NCI-H82 (cell line): ENCODE data around the gene ABCF1.
A peak's percentile ranks its signal among the peaks of the same experiment; 100 is the strongest.
"Not testable (repeated sequence)": the region's sequence is repeated elsewhere in the genome, so short reads cannot be mapped to it uniquely, and the experiment has no call there.

Experiments used
- DNase-seq: peaks from one replicate; lab custom pipeline; 2025; lab: John Stamatoyannopoulos, UW

Gene ABCF1

DNA sequence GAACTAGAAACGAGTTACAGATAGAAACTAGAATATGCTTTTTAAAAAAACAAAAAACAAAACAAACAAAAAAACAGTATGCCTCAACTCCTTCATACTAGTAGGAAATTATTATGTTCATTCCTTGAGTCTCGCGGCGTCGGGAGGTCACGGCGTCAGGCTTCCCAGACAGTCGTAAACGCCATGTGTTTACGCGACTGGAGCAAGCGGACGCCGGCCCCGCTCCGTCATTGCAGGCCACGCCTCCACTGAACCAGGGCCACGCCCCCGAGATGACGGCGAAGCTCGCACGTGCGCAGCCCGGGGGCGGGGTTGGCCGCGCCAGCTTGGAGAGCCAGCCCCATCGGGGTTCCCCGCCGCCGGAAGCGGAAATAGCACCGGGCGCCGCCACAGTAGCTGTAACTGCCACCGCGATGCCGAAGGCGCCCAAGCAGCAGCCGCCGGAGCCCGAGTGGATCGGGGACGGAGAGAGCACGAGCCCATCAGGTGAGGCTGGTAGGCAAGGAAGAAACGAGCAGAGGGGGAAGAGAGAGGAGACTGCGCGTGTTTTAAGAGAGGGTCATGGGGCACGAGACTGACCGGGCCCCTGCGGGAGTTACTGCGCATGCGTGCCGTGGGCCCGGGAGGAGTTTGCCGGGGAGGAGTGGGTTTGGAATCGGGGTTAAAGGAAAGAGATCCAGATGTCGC, at the start of gene ABCF1:
Gene ABCF1 (plus strand): TSS at position 368 of the 687 bp plus-strand sequence. CDS start 46 bp downstream, at position 414.
- DNase-seq: peak; percentile 98

DNA sequence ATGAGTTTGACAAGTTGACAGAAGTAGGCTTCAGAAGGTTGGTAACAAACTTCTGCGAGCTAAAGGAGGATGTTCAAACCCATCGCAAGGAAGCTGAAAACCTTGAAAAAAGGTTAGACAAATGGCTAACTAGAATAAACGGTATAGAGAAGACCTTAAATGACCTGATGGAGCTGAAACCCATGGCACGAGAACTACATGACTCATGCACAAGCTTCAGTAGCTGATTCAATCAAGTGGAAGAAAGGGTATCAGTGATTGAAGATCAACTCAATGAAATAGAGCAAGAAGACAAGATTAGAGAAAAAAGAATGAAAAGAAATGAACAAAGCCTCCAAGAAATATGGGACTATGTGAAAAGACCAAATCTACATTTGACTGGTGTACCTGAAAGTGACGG, 49.3 kb upstream of the ABCF1 start:
- not testable (repeated sequence) for DNase-seq

DNA sequence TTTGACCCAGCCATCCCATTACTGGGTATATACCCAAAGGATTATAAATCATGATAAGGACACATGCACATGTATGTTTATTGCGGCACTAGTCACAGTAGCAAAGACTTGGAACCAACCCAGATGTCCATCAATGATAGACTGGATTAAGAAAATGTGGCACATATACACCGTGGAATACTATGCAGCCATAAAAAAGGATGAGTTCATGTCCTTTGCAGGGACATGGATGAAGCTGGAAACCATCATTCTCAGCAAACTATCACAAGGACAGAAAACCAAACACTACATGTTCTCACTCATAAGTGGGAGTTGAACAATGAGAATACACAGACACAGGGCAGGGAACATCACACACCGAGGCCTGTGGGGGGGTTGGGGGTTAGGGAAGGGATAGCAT, 44.8 kb upstream of the ABCF1 start:
- DNase-seq: not testable (repeated sequence)

DNA sequence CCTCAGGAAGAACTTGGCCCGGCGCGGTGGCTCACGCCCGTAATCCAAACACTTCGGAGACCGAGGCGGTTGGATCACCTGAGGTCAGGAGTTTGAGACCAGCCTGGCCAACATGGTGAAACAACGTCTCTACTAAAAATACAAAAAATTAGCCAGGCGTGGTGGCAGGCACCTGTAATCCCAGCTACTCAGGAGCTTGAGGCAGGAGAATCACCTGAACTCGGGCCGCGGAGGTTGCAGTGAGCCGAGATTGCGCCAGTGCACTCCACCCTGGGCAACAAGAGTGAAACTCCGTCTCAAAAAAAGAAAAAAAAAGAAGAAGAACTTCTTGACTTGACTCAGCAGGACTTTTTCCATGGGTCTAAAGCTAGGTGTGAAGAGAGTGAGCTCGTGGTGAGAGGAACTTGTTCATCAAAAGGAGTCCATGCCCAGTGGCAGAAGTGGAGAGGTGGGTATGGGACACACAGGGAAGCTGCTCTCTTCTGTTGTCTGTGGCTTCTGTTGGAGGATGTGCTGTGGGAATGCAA, 41.8 kb upstream of the ABCF1 start:
- not testable (repeated sequence) for DNase-seq

DNA sequence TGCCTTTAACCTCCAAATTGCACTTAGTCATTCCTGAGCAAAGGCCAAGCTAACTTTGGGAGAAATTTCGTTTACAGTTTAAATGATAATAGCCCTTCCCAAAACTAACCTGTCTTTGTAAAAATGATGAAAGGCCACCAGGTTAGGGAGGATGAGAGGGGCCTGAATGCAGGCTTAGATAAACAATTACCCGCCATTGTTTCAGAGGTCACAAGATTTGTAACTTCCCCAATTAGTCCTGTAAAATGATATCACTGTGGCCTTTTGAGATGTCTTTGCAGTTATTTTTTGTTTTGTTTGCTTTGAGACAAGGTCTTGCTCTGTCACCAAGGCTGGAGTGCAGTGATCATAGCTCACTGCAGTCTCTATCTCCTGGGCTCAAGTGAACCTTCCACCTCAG, 41.2 kb upstream of the ABCF1 start:
- DNase-seq: no peak

DNA sequence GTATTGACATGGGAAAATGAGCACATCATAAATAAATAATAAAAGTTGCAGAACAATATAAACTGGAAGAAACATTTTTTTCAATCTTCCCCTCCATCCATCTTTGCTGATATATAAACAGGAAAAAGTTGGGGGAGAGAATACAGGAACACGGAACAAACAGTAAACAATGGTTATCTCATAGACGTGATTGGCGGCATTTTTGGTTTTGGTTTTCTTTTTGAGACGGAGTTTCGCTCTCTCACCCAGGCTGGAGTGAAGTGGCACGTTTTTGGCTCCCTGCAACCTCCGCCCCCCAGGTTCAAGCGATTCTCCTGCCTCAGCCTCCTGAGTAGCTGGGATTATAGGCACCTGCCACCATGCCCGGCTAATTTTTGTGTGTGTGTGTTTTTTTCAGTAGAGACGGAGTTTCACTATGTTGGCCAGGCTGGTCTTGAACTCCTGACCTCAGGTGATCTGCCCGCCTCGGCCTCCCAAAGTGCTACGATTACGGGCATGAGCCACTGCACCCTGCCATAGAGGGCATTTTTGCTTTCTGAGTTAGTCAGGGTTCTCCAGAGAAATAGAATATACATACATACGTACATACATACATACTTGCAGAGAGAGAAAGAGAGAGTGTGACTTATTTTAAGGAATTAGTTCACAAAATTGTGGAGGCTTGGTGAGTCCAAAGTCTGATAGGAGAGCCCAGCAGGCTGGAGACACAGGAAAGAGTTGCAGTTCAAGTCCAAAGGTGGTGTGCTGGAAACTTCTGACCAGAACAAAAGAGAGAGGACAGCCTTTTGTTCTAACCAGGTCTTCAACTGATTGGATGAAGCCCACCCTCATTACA, 37.6 kb upstream of the ABCF1 start:
- no peak for DNase-seq

DNA sequence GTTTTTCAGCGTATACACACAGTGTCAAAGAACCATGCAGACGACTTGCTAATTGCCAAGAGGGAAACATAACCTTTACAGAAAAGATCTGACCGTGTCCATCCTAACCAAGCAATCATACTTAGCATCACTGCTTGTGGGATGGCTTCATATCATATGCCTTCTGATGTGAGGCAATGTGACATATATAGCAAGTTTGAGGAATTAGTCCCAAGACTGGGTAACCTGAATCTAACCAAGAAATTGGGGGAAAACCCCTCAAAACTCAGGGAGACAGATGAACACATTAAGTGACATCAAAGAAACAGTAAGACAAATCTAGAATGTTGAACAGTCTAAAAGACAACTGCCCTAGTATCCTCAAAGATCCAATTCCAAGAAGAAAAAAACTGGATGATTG, 33.3 kb upstream of the ABCF1 start:
- DNase-seq: no peak

DNA sequence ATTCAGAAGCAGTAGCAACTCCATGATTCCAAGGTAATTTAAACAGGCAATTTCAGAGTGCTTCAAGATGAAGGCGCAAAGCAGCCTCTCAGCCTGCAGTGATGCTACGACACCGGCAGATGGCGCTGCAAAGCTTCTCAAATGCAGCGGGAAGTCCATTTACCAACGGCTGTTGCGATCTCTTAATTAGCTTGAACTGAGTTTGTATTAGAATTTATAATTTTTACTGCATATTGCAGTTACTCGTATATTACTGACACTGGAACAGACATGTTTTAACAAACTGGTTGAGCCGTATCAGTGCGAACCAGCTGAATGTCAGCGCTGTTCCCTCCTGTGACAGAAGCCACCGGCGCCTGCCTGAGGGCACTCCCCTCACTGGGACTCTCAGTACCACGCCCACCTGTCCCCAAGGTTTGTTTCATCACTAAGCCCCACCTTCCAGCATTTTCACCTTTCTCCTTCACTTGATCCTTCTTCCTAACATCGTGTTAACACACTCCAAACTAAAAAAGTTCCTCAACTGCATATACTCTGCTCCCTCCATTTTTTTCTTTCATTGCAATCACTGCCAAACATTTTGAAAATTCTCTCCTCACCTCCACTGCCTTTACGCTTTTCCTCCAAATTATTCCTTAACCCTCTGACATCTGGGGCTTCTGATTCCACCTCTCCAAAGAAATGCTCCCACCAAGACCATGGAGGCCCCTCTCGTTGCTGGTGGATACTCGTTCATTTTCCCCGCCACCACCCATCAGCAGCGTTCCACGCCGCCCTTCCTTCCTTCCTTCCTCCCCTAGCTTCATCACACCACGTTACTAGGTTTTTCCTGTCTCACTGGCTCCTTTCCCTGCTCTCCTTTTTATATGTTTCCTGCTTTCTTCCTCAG, 29.5 kb upstream of the ABCF1 start:
- peak; percentile 88 for DNase-seq

DNA sequence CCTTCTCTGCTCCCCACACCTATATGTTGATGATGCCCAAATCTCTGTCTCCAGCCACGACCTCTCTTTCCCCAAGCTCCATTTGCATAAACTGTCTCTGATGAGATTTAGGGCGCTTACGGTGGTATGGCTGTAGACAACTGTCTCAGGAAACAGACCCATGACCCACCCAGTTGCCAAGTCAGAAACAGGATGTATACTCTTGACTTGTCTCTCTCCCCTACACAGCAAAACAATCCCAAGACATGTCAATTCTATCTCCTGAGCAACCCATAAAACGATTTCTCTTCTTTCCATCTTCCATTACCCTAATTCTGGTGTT, 28.9 kb upstream of the ABCF1 start:
- DNase-seq: peak; percentile 32

DNA sequence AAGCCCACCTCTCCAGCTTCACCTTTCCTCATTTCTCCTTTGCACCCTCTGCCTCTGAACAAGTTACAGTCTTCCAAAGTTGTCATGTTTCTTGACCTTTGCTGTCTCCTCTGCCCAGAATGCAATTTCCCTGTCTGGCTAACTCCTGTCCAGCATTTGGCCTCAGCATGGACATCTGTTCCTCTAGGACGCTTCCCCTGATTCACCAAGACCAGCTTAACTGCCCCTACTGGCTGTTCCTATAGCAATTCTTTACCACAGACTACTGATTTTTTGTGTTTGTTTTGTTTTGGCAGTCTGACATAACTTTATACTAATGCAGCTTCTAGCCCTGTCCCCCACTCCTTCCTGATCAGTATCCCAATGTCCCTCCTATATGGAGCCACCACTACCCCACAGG, 28.3 kb upstream of the ABCF1 start:
- no peak for DNase-seq

DNA sequence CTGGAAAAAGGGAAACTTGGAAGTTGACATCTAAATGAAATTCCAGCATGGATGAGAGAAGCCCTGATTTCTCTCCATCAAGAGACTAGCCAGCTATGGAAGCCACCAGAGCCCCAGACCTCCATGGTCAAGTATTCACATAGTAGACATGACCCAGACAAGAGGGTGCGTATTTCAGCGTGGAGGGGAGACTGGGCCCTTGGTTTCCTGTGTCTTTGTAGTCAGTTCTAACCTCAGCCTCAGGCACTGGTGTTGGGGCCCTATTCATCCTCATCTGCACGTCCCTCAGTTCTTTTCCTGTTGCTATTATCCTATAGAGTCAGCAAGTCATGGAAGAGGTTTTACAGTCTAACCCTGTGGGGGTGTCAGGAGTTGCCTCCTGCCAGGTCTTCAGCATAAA, 27.4 kb upstream of the ABCF1 start:
- DNase-seq: no peak

DNA sequence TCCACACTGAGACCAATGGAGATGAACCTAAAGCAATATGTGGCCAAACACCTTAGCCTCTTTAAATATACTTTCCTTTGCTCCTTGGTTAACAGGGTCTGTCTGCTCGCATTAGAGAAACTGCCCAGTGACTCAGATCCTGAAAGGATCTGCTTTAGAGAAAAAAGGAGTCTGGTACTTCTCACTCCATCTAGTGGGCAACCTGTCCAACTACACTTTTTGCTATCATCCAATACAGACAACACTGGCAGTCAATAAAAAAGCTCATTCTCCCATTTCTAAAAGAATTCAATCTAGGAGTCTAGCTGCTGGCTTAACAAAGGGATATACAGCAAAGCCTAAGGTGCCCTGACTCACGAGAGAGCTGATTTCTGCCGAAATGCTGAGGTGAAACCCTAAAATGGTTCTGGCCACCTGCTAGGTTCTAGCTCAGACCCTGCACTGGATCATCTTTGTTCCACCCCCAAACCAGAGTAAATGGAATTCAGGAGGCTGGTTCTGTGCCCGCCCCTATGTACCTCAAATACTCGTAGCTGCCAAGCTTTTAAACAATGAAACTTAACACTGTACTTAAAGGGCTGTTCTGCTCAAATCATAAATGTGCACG, 26.5 kb upstream of the ABCF1 start:
- peak; percentile 64 for DNase-seq

DNA sequence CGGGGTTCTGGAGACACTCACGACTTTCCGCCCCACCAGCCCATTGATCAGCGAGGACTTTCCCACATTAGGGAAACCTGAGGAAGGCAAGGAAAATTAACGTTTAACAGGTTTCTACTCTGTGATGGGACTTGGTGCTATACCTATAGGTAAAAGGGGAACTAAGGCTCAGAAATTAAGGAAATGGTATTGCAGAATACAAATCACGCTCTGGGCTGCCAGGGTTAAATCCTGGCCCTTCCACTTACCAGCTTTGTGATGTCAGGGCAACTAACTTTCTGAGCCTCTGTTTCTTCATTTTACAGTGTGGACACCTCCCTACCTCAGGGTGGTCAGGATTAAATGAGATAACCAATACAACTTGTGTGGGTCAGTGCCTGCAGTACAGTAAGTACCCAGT, 23.8 kb upstream of the ABCF1 start:
- DNase-seq: no peak

DNA sequence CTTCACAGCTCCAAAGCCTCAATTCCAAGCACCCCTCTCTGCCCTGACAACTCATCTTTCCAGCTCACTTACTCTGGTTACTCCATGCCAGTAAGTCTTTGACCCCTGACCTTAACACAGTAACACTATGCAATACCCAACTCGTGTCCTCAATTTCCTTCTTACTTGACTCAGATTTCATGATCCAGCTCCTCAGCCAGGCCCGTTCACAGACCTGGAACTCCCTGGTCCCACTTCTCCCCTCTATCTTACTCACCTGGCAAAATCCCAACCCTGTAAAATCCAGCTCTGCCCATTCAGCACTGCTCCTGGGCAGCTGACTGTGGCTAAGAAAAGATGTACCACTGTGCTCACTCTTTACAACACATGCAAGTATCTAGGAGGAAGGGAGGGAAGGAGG, 22.9 kb upstream of the ABCF1 start:
- DNase-seq: no peak

DNA sequence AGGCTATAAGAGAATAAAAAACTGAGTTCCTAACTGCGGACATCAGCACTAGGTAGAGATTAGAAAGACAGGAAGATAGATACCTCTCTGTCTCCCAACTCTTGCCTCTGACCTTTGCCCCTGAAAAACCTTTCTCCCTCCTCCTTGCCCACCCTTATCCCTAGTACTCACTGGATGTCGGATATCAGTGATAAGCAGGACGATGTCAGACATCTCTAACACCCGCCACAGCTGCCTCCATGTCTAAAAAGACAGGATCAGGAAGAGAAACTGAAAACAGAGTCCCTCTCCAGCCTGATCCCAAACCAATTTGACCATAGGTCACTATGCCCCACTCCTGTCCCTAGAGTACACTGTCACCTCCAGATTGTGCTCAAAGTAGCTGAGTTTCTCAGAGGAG, 16.8 kb upstream of the ABCF1 start:
- no peak for DNase-seq

DNA sequence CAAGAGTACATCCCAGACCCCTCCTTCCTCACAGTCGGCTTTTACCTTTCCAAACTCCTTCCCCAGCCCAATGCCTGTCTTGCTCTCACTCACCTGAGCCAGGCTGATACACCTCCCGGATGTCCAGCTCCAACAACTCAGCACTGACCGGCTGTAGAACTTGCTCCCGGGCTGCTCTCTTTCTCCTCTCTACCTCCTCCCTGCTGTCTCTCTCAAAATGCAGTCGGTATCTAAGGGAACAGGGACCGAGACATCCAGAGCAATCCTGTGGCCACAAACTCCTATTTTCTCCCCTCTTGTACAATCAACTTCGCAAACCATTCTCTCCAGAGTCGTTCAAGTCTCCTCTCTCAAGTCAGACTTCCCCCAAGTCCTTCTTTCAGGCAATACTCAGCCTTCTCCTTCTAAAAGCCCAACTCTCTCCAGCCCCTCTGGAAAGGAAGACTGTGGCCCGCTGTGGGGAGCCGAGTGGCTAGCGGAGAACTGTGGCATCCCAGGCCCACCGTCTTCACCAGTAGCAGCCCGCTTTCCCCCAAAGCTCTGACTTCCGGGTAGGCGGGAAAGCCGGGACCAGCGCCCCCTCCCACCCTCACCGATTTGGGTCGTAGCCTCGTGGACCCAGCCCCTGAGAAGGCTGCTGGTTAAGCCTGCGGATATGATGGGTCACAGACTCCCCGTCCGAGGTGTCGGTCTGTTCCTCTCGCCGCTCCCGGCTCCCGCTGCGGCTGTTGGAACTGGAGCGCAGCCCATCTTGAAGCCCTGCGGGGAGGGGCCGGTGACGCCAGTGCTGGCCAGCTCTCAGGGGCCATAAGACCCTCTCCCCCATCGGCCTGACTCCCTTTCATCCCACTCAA, 16.1 kb upstream of the ABCF1 start:
- DNase-seq: peak; percentile 58

DNA sequence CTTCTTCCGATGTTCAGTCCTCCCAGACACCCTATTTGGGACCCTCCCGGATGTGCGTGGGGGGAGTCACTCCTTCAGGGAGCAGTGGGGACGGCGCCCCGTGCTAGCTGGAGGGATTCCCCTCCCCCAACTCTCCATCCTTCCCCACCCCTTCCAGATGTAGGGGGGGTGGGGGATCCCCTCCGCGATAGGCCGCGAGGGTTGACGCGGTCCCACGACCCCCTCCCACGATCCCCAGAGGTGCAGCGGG, 15.5 kb upstream of the ABCF1 start:
- no peak for DNase-seq

DNA sequence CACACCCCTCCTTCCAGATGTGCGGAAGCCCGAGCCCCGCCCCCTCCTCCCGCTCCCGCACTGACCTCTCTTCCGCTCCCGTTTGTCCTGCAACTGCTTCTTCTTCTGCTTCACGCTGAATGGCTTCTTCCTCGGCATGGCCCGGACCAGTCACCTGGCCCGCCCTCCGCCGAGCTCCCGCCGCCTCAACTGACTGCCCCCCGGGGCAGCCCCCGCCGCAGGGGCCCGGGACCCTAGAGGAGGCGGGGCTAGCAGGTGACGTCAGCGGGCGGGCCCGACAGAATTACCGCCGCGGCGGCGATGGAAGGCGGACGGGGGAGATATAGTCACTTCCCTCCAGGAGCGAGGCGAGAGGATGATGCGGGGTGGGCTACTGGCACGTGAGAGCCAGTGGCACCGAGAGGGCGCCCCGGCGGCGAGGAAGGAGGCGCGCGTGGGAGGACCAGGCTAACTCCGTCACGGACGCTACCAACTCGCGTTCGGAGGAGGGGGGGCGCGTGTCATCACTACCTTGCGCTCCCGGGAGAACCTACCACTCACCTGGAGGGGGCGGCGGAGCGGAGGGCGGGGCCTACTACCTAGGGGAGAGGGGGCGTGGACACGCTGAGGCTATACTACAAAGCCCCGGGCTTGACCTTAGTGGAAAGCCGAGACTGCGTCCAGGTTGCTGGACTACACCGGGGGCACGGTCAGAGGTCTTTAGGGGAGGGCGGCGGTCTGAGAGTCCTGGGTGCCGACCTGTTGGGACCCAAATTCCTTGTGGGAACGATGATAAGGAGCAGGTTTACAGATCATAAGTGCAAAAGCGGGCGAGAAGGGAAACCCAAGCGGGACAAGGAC, 15.0 kb upstream of the ABCF1 start, which contains the start of gene GNL1:
Gene GNL1 (minus strand): TSS at position 424 of the 840 bp plus-strand sequence. CDS start 286 bp downstream, at position 138.
- DNase-seq: peak; percentile 92

DNA sequence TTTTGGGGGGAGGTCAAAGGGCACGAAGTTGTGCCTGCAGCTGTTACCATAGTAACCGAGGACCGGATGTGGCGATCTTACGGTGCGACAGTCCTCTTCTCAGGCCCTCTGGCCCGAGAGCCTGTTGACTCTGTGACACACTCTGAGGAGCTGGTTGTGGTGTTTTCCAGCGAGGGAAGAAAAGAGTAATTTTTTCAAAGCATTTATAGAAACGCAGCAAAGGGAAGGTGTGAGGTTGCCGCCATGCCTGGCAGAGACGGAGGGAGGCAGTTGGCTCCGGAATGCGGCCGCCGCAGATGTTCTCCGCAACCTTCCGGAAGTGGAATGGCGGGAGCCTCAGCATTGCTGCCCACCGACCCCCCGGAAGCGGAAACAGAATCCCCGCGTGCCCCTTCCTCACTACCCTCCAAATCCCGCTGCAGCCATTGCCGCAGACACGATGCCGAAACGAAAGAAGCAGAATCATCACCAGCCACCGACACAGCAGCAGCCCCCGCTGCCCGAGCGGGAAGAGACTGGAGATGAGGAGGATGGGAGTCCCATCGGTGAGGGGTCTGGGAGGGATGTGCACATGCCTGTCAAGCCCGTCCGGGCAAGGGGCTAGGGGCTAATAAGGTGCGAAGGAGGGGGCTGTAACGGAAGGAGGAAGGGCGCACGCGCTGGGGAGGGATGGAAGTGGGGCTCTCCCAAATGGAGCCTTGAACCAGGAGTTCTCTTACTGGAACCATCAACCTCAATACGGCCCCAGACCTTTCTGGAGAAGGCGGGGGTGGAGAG, 14.1 kb upstream of the ABCF1 start, which contains the start of gene PRR3:
Gene PRR3 (plus strand): TSS at position 390 of the 777 bp plus-strand sequence. CDS start 50 bp downstream, at position 440.
- peak; percentile 96 for DNase-seq
